GM19395 (cell line): ENCODE data around the gene CLEC16A.

Experiments used
- ATAC-seq: cut with Tn5 transposase; IDR thresholded peaks from one replicate; pipeline ENCODE4 v1.9.1; 2021; ENCODE audit warnings: mild to moderate bottlenecking, moderate library complexity; ENCODE audit not compliant: unreplicated experiment

Gene CLEC16A

DNA sequence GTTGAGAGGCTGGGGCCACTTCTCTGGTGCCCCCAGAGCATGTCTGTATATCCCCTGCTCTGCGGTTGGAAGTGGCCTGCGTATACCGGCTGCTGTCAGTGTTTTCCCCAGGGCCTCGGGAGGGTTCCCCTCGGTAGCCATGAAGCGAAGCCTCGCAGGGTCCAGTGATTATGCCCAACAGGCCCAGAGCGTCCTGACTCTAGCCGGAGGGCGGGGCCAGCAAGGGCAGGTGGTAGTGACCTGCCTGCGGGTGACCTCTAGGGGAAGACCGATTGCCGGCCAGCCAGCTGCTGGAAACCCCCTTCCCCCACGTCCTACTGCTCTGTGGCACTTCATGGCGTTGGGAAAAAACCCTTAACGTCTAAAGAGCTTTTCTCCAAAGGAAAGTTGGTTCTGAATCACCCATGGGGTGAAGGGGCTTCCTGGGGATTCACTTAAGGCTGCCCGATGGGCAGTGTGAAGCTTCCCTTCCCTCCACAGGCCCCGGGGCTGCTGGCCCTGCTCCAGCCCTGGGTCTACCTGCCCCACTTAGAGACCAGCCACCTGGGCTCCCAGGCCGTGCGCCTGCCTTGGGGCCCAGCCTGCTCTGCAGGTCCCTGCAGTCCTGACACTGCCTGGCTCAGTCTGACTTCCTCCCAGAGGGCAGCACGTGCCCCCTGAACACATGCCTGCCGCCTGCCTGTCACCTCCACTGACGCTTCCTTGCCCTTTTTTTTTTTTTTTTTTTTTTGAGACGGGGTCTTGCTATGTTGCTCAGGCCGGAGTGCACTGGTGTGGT lies 238.9 kb downstream of the CLEC16A start:
- ATAC-seq: peak; percentile 43

DNA sequence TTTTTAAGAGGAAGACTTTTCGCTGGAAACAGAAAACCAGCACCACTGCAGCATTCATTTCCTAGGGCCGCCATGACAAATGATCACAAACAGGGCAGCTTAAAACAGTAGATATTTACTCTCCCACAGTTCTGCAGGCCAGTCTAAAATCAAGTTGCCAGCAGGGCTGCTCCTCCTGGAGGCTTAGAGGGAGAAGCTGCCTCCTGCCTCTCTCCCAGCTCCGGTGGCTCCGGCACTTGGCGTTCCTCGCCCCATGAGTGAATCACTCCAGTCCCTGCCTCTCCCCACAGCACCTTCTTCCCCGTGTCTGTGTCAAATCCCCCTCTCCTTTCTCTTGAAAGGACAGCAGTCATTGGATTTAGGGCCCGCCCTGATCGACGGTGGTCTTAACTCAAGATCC lies 239.6 kb downstream of the CLEC16A start:
- no peak for ATAC-seq

DNA sequence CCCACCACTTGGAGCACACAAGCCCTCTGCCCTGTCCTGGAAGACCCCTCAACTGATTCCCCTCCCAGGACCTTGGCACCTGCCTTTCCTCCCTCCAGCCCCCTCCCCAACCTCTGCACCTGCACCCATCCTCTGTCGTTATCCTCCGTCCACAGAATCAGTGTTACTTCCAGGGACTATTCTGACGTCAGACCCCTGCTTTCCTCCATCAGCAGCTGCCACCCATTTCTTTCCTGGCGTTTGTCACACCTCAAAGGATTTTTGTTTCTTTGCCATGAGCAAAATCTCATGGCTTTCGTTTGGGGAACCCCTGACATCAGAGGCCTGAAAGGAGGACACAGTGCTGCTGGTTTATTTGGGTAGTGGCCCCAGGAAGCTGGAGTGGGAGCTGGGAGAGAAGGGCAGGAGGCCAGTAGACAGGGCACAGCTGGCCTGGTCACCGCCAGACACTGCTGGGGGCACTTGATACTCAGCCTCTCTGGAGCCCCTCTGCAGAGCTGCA lies 243.2 kb downstream of the CLEC16A start:
- ATAC-seq: no peak

DNA sequence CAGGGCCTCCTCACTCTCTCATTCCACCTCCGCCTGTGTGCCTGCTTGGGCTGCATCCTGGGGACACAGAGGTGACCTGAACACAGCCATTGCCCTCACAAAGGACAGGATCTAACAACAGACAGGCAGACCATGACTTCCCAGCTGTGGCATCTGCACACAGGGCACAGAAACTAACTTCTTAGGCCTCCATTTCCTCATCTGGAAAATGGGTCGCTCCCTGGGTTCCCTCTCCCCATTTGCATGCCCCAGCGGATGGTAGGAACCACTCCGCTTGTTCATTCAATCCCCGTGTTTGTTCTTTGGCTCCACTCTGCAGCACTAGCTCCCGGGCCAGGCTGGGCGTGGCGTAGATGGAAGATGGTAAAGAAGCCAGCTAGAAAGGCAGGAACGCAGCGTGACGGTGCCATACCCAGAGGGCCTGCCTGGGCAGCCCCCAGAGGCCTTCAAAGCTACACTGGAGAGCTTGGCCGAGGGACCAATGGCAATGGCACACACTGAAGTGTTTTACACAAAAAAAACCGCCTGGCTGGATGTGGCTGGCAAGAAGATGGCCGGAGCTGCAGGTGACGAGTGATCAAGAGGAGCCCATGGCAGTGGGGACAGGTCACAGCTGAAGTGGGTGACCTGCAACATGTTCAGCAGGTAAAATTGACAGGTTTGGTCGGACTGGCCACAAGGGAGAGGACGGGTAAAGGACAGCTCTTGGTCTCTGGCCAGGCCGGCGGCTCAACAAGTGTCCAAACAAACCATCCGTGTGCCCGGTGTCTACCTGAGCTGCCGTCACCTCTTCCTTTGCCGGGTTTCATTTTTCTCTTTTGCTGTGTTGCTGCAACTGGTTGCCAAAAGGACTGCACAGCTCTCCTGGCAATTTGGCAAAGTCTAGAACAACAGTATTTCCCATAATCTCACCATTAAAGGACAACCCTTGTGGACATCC lies 244.7 kb downstream of the CLEC16A start:
- no peak for ATAC-seq

DNA sequence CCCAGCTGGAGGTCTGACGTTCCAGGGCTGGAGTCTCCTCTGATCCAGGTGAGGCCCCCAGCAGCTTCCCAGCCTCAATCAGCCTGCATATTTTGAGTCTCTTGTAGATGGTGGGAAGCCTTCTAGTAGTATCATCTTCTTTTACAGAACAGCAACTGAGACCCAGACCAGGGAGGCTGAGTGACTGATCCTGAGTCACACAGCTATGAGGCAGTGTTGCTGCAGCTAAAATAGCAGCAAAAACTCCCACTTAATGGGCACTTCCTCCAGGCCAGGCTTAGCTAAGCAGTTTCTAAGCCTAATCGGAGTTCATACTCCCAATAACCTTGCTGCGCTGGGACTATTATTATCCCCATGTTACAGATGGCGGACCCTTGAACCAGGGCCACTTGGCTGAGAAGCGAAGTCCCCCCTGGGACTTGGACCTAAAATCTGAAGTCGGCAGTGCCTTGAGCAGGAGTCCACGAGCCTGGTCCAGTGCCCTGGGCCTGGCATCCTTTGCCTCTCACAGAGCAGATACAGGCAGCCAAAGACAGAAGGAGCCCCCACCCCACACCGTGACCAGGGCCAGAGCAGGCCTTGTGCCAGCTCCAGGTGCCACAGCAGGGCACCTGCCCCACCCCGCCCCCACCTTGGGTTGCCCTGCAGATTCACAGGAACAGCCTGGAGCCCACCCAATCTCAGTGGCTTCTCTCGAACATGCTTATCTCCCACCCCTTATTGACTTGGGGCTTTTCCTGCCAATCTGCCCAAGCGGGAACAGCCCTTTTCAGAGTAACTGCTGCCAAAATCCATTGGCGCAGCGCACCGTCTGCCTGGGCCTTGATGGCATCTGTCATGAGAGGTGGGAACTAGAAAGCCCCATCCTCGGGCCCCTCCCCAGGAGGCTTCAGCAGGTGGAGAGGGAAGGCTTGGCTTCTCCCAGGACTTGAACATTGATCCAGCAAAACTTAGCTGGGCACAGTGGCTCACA lies 246.5 kb downstream of the CLEC16A start:
- no peak for ATAC-seq

DNA sequence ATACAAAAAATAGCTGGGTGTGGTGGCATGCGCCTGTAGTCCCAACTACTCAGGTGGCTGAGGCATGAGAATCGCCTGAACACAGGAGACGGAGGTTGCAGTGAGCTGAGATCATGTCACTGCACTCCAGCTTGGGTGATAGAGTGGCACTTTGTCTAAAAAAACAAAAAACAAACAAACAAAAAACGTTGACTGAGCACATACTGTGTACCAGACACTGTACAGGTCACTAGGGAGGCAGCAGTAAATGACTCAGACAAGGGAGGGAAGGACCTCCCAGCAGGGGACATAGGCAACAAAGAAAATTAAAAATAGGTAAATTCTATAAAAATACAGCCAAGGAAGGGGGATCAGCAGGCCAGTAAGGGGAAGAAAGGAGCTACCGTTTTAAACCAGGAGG lies 247.3 kb downstream of the CLEC16A start:
- ATAC-seq: no peak

DNA sequence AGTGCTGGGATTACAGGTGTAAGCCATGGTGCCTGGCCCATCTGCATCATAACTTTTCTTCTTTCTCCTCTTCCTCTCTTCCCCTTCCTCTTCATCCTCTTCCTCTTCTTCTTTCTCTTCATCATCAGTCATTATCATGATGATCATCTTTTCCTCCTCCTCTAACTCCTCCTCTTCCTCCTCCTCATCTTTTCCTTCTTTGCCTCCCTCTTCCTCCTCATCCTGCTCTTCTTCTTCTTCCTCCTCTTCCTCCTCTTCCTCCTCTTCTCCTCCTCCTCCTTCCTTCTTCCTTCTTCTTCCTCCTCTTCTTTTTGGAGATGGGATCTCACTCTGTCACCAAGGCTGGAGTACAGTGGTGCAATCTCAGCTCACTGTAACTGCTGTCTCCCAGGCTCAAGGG lies 249.1 kb downstream of the CLEC16A start:
- ATAC-seq: no peak

DNA sequence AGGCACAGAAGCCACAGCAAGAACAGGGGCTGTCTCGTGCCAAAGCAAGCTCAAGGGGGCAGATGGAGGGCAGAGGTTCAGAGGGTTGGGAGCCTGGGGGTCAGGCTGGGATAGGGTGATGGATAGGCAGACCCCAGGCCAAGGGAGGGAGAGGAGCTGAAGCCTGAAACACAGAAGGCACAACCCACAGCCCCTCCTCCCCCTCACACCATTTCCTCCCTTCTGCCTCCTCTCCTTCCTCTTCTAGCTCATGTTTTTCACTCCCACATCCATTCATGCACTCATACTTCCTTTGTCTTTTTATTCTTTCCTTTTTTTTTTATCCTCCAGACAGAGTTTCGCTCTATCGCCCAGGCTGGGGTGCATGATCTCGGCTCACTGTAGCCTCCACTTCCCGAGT lies 250.5 kb downstream of the CLEC16A start:
- no peak for ATAC-seq

DNA sequence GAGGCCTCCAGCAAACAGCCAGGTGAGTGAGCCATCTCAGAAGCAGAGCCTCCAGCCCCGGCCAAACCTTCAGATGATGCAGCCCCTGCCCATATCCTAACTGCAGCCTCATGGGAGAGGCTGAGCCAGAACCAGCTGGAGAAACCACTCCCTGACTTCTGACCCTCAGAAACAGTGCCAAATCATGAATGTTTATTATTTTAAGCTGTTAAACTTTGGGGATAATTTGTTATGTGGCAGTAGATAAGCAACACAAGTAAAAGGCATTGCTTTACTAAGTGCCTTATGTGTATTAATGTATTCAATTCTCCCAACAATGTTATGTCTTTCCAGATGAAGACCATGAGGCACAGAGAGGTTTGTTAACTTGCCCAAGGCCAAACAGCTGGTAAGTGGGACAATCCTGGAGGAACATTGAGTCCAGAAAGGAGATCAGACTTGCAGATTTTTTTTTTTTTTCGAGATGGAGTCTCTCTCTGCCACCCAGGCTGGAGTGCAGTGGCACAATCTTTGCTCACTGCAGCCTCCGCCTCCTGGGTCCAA lies 252.0 kb downstream of the CLEC16A start:
- no peak for ATAC-seq

DNA sequence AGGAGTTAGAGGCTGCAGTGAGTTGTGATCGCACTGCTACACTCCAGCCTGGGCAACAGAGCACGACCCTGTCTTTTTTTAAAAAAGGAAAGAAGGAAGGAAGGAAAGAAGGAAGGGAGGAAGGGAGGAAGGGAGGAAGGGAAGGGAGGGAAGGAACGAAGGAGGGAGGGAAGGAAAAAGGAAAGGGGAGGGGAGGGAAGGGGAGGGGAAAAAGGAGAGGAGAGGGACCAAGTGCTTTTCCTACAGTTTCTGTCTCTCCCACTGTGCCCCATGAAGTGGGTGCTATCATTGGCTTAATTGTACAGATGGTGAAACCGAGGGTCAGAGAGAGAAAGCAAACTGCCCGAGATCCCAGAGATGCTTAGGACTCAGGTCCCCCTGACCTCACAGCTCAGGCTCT lies 254.0 kb downstream of the CLEC16A start:
- ATAC-seq: no peak

DNA sequence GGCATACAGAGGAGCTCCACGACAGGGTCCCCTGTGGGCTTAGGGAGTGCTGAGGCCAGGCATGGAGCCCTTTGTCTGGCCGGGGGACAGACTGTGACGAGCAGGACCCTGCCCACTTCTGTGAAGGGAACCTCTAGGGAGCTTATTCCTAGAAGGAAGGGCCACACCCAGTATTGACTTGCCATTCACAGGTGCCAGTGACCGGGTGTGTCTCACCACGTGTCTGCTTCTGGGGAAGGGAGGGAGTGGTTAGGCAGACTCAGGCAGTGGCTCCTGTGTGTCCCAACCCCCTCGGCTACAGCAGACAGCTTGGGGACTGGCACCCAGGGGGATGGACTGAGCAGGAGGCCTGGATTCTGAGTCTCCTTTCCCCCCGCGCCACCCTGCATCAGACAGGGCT lies 254.5 kb downstream of the CLEC16A start:
- ATAC-seq: no peak

DNA sequence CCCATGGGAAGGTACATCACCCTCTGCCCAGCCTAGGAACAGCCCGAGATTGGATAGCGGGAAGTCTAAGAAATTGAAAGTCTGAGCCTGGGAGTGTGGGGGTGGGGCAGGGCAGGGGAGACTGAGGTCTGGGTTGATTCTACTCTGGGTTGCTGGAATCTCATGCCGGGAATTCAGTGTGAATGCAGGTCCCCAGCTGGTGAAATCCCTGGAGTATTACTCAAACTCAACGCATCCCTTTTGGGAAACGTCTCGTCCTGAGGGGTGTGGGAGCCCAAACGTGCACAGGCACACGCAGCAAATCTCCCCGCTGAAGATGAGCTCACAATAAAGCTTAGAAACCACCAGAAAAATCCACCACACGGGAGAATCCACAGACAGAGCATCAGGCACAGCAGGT lies 256.2 kb downstream of the CLEC16A start:
- no peak for ATAC-seq

DNA sequence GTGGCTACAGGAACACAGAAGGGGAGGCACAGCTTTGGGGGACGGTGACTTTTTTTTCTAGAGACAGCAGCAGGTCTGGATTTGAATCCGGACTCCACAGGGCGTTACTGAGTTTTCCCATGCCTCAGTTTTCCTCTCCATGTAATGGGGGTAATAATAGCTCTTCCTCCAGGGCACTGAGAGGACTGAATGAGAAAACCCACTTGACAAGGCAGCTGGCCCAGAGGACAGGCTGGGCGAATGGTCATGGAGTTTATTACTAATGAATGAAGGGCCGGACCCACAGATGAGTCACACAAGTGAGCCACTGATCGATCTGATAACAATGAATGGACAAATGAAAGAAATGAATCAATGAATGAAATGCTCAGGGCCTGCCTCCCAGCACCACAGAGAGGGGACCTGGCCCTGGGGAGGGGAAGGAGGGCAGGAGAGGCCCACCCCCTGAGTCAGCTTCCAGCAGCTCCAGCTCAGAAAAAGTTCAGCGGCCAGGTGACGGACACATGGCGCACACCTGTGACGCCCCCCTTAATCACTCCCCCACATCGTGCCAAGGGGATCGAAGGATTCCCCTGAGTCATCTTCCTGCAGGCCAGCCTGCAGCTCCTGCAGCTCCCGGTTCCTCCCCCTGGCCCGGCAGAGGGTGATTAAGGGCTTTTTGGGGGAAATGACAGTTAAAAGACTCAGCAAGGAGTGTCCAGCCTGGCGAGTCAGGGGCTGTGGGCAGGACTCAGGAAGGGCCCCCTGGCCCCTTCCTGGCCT lies 257.3 kb downstream of the CLEC16A start:
- ATAC-seq: no peak

DNA sequence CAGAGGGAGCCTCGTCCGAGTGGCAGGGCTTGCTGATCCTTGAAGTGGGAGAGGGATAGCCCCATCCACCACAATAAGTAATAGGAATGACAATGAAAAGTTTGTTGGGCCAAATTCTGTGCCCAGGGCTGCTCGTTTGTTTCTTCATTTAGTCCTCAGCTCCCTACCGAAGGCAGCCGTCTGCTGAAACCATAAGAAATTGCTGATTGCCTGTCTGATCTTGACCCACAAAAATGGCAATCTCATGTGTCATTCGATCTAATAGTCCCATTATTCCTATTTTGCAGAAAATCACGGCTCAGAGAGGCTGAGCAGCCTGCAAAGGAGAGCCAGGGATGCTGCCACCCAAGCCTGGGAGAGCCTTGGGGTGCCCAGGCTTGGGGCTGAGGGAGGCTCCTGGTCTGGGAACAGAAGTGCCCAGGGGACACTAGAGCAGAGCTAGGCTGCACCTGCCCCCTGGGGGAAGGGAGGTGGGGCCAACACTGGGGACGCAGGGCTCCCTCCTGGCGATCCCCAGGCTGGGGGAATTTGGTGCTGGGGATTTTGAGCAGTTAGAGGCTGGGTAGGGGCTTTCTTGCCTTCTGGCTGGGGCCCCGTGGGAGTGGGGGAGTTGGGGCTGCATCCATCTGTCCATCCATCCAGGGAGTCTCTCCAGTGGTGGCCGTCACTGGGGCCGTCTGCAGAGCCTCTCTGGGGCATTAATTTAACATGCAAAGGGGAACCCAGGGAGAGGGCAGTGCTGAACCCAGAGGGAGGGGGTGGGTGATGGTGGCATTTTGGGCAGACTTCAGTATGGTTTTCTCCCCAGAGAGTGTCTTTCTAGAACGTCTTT lies 258.1 kb downstream of the CLEC16A start:
- no peak for ATAC-seq

DNA sequence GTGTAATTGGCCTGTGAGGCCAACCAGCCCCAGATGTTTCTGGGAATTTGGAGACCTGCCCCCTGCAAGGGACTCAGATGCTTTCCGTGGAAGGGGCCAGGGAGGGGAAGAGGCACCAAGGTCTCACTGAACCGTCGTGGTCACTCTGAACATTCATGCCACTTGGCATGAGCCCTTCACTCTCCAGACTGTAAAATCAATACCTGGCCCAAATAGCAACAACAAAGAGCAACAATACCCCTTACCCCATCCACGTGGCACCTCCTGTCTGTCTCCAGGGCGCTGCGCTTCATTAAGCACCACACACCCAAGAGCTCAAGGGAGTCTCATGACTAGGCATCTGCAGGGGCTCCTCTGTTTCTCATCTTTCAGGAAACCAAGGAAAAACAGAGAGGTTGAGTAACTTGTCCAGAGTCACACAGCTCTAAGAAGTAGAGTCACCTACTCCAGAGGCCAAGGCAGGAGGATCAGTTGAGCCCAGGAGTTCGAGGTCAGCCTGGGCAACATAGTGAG lies 258.8 kb downstream of the CLEC16A start:
- no peak for ATAC-seq

DNA sequence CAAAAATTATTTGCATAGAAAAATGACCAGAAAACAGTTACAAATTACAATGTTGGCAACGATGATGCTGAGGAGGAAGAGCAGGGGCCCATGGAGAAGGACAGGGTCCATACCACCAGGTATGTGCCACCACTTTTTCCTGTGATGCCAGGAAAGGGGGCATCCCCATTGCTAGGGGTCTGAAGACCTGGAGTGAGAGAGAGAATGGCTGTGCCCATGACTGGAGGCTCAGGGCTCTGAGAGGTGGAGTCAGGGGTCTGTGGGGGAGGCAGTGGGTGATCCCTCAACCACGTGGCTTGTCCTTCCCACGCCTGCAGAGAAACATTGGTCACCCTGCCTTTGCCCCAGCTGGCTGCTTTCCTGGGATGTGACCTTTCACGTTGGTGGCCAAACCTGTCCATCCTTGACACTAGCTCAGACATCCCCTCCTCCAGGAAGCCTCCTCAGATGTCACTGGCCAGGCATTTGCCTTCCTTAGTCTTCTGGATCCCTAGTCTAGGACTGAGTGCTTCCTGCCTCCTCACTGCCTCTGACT lies 260.2 kb downstream of the CLEC16A start:
- ATAC-seq: no peak

DNA sequence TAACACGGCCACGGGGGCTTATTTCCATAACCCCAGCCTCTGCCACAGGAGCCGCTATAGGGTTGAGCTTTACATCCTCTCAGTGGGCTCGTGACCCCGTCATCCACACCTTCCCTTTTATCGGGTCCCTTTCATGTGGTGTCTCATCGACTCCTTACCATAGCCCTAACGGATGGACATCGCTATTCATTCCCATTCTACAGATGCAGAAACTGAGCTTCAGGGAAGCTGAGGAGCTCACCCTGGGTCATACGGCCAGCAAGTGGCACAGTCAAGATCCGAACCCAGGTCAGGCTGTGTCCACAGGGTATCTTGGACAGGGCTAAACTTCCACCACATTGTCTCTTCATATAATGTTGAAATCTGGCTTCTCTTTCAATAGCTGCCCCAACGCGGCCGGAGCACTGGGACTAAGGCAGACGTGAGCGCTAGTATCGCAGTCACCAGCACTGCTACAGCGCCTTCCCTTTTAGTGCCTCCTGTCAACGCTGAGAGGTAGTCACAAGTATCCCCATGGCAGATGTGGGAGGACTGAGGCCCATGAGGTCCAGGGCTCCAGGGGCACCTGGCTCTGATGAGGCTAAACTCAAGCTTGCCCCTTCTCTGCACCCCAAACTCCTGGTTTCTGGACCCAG lies 260.8 kb downstream of the CLEC16A start:
- ATAC-seq: no peak
